Measurements from ENCODE around the gene STARD13. TPM values are rescaled to one million over a fixed set of nuclear protein-coding genes. Genes with fewer than 3 reads are reported as not detected.

The STARD13 gene
- 10 to 100 TPM in 3 of 4 donors, 1 to 10 TPM in 1; 9.5 to 33.9 (median 30.3) TPM for total RNA-seq

GRCh38 chr13:33285420-33286124 lies at the start of gene STARD13:
Gene STARD13, minus strand, starts transcription at chr13:33285755. Its CDS starts 117 bp downstream, at chr13:33285638.
- TF ChIP-seq POLR2A (IDR thresholded peaks at IDR 0.05) (peak; percentile 72 to 82), CTCF (IDR thresholded peaks at IDR 0.05) (peak in 3 of 6 experiments; percentile 48 to 49 (median 49))
- Histone ChIP-seq H3K4me3 (peak within 1 kb of the TSS; percentile 29 to 76 (median 57)), H3K36me3 (no peaks in the 10 kb centered on the region), H3K9me3 (no peaks in the 10 kb centered on the region), H3K27me3 (no peaks in the 10 kb centered on the region), H3K4me1 (peaks cover 0 to 3% (median 0%) of the 10 kb centered on the region in 4 donors), H3K27ac (peak within 1 kb of the TSS; percentile 61 to 92 (median 82))
- DNase-seq: peak; percentile 50 to 91 (median 89)

GRCh38 chr13:33334831-33335230 lies 49.3 kb upstream of the STARD13 start:
- Histone ChIP-seq H3K27me3 (no peaks in the 10 kb centered on the region), H3K36me3 (no peaks in the 10 kb centered on the region), H3K4me1 (no peaks in the 10 kb centered on the region), H3K4me3 (no peak overlapping the region), H3K9me3 (no peaks in the 10 kb centered on the region), H3K27ac (no peak overlapping the region)
- TF ChIP-seq CTCF (IDR thresholded peaks at IDR 0.05): no peak
- no peak for TF ChIP-seq POLR2A (IDR thresholded peaks at IDR 0.05)
- DNase-seq: no peak

DNA sequence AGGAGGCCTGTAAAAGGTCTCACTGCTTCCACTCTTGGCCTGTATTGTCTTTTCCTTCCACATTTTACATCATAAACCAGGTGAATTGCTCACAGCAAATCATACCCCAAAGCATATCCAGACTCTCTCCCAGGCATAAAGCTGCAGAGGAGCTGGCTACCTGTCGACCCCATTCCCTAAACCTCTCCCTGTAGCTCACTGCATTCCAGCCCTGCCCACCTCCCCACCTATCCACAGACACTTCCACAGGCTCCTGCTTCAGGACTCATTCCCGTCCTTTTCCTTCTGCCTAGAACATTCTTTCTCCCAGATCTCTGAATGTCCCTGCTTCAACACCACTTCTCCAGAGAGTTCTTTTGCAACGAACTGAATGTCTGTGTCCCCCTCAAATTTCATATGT lies 46.4 kb upstream of the STARD13 start:
- Histone ChIP-seq H3K4me1 (no peaks in the 10 kb centered on the region), H3K27ac (no peak overlapping the region), H3K4me3 (no peak overlapping the region), H3K27me3 (no peaks in the 10 kb centered on the region), H3K36me3 (no peaks in the 10 kb centered on the region), H3K9me3 (no peaks in the 10 kb centered on the region)
- TF ChIP-seq POLR2A (IDR thresholded peaks at IDR 0.05) (no peak), CTCF (IDR thresholded peaks at IDR 0.05) (no peak)
- no peak for DNase-seq

- Histone ChIP-seq H3K4me1 (no peaks in the 10 kb centered on the region), H3K27ac (no peak overlapping the region), H3K4me3 (no peak overlapping the region), H3K36me3 (no peaks in the 10 kb centered on the region), H3K27me3 (no peaks in the 10 kb centered on the region), H3K9me3 (no peaks in the 10 kb centered on the region)
- TF ChIP-seq CTCF (IDR thresholded peaks at IDR 0.05): no peak
- no peak for TF ChIP-seq POLR2A (IDR thresholded peaks at IDR 0.05)
- no peak for DNase-seq
These were observed 44.9 kb upstream of the STARD13 start for GRCh38 chr13:33330483-33330882.

DNA sequence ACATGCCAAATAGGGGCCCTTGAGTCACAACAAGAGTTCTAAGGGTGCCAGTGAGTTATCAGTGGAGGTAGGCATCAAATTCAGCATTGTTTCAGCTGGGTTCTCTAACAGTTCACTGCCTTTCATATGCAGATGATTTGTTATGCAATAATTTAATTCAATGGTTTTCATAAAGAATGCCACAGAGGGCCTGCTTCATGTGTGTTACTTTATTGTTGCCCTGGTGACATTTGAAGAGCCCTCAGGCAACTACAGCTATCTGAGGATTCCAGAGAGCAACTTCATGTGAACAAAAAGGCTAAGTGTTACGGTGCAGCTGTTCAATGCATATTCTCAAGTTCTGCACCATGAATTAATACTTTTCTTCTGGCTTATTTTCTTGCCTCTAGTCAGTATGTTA lies 43.1 kb upstream of the STARD13 start:
- no peak for DNase-seq

More for the DNA sequence above, 43.1 kb upstream of the STARD13 start:
- H3K36me3 ChIP-seq: no peaks in the 10 kb centered on the region
- no peak overlapping the region for H3K27ac ChIP-seq
- no peaks in the 10 kb centered on the region for H3K4me1 ChIP-seq
- H3K9me3 ChIP-seq: no peaks in the 10 kb centered on the region
- no peak for TF ChIP-seq CTCF (IDR thresholded peaks at IDR 0.05)
- TF ChIP-seq POLR2A (IDR thresholded peaks at IDR 0.05): no peak
- H3K27me3 ChIP-seq: no peaks in the 10 kb centered on the region
- no peak overlapping the region for H3K4me3 ChIP-seq
